GM23338 (cell line): Measurements from ENCODE around the gene FTO.

Experiments
- CREB1 ChIP-seq: fragments of 250-450 bp; sonication (Bioruptor Pico); IDR thresholded peaks from 2 replicates; pipeline ENCODE4 v1.5.0; 2020; ENCODE audit warnings: low read depth, mild to moderate bottlenecking, moderate library complexity
- EZH2 ChIP-seq: fragments of 200-600 bp; sonication (generic); IDR thresholded peaks from one replicate; pipeline ENCODE4 v1.8.0; 2017; ENCODE audit warnings: antibody characterized with exemption, mild to moderate bottlenecking, low read depth; ENCODE audit not compliant: unreplicated experiment
- EZH2phosphoT487 ChIP-seq: fragments of 200-600 bp; sonication (generic); IDR thresholded peaks from one replicate; pipeline ENCODE4 v1.8.1; 2018; ENCODE audit warnings: antibody characterized with exemption; ENCODE audit not compliant: unreplicated experiment
- JUNB ChIP-seq: IDR thresholded peaks from one replicate; pipeline ENCODE4 v1.6.1; 2016; ENCODE audit warnings: antibody characterized with exemption; ENCODE audit not compliant: unreplicated experiment
- NANOG ChIP-seq: IDR thresholded peaks from 2 replicates; pipeline ENCODE4 v1.6.1; 2016; ENCODE audit warnings: antibody characterized with exemption, borderline replicate concordance
- POLR2AphosphoS5 ChIP-seq: IDR thresholded peaks from 2 replicates; pipeline ENCODE4 v1.6.1; 2016; ENCODE audit warnings: antibody characterized with exemption, low read depth
- REST ChIP-seq: IDR thresholded peaks from one replicate; pipeline ENCODE4 v1.6.1; 2018; ENCODE audit warnings: antibody characterized with exemption; ENCODE audit not compliant: unreplicated experiment
- ZNF114 ChIP-seq: fragments of 250-450 bp; sonication (Bioruptor Pico); IDR thresholded peaks from 2 replicates; pipeline ENCODE4 v1.5.0; 2020; ENCODE audit warnings: mild to moderate bottlenecking, moderate library complexity
- ZNF331 ChIP-seq: fragments of 250-450 bp; sonication (Bioruptor Pico); IDR thresholded peaks from 2 replicates; pipeline ENCODE4 v1.5.0; 2020; ENCODE audit warnings: low read depth, mild to moderate bottlenecking, moderate library complexity
- TF ChIP-seq, protein P1 (sequence below), 2 experiments: fragments of 200-600 bp in 1 of 2; sonication (generic) in 1 of 2; conservative IDR thresholded peaks; 2 replicates each; pipeline versions ENCODE4 v1.5.1 to v1.6.1; 2016 to 2017; ENCODE audit warnings: antibody characterized with exemption in 2 of 2, low read depth in 2 of 2, mild to moderate bottlenecking in 2 of 2, moderate library complexity in 1 of 2
- TF ChIP-seq, protein P2 (sequence below): IDR thresholded peaks from 2 replicates; pipeline ENCODE4 v1.6.1; 2016; ENCODE audit warnings: antibody characterized with exemption

- TF ChIP-seq, protein P1, sequence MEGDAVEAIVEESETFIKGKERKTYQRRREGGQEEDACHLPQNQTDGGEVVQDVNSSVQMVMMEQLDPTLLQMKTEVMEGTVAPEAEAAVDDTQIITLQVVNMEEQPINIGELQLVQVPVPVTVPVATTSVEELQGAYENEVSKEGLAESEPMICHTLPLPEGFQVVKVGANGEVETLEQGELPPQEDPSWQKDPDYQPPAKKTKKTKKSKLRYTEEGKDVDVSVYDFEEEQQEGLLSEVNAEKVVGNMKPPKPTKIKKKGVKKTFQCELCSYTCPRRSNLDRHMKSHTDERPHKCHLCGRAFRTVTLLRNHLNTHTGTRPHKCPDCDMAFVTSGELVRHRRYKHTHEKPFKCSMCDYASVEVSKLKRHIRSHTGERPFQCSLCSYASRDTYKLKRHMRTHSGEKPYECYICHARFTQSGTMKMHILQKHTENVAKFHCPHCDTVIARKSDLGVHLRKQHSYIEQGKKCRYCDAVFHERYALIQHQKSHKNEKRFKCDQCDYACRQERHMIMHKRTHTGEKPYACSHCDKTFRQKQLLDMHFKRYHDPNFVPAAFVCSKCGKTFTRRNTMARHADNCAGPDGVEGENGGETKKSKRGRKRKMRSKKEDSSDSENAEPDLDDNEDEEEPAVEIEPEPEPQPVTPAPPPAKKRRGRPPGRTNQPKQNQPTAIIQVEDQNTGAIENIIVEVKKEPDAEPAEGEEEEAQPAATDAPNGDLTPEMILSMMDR (conservative IDR thresholded peaks at IDR 0.05; ENCODE audit: low read depth in 2 of 2) = no peak
- no peak for TF ChIP-seq EZH2
- TF ChIP-seq POLR2AphosphoS5 = no peak
- TF ChIP-seq NANOG = no peak
- TF ChIP-seq REST = no peak
- TF ChIP-seq CREB1 (CRISPR knock-in tag) = no peak
- TF ChIP-seq EZH2phosphoT487 = no peak
- TF ChIP-seq, protein P2, sequence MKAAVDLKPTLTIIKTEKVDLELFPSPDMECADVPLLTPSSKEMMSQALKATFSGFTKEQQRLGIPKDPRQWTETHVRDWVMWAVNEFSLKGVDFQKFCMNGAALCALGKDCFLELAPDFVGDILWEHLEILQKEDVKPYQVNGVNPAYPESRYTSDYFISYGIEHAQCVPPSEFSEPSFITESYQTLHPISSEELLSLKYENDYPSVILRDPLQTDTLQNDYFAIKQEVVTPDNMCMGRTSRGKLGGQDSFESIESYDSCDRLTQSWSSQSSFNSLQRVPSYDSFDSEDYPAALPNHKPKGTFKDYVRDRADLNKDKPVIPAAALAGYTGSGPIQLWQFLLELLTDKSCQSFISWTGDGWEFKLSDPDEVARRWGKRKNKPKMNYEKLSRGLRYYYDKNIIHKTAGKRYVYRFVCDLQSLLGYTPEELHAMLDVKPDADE = no peak
- TF ChIP-seq ZNF114 (CRISPR knock-in tag) = no peak
- no peak for TF ChIP-seq JUNB
- no peak for TF ChIP-seq ZNF331 (CRISPR knock-in tag)
Measured at GRCh38 chr16:53849585-53849984, 145.6 kb downstream of the FTO start.
